Left lobe of liver (tissue), 2 donors: Measurements from ENCODE around the gene SCNN1A. TPM values are rescaled to one million over a fixed set of nuclear protein-coding genes. Genes with fewer than 3 reads are reported as not detected.

Experiments used
- ATAC-seq: fragments of 200-7000 bp; cut with Tn5 transposase; one replicate; pipeline ENCODE4 v1.9.1; 2020; ENCODE audit warnings: mild to moderate bottlenecking, moderate library complexity
- DNase-seq: peaks from one replicate; pipeline ENCODE4 v3.0.0-alpha.2; 2020; ENCODE audit warnings: low spot score
- total RNA-seq: library from RNA; stranded (reverse); gene quantifications from one replicate; pipeline ENCODE4 v1.2.1, GENCODE V29; 2021
- donor health status: DM: no; HTN: no; CAD: no; lungs with moderate emphysema.
- donor health status: DM: no; HTN: yes; CAD: no.

The SCNN1A gene
- total RNA-seq, 1 donor from 2014 or later = 6.8 TPM

DNA sequence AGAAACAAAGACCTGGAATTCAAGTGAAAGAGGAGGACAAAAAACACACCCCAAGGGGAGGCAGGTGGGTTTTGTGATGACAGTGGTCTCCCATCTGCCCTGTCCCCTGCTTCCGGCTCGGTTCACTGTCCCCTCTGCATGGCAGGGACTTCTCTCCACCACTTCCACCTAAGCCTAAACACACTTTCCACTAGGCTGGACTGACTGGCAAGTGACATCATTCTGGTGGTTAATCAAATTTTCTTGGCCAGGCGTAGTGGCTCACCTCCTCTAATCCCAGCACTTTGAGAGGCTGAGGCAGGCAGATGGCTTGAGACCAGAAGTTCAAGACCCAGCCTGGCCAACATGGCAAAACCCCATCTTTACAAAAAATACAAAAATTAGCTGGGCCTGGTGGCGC is 53.0 kb downstream of the SCNN1A start:
- DNase-seq = no peak
- peak; percentile 6 for ATAC-seq

DNA sequence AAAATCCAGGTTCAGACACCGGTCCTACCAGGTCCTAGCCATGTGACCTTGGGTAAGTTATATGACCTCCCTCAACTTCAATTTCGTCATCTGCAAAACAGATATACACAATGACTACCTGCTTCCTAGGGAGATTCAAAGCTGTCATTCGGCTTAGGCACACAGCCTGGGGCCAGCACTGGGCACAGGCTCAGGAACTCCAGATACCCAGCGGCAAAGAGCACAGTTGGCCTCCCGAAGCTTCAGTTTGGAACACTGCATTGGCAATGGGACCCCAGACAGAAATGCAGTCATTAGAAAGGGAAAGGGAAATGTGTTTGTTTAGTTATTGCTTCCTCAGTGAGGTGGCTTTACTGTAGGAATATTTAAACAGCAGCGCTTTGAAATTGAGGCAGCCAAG is 53.5 kb downstream of the SCNN1A start:
- ATAC-seq = peak; percentile 47
- DNase-seq = no peak

DNA sequence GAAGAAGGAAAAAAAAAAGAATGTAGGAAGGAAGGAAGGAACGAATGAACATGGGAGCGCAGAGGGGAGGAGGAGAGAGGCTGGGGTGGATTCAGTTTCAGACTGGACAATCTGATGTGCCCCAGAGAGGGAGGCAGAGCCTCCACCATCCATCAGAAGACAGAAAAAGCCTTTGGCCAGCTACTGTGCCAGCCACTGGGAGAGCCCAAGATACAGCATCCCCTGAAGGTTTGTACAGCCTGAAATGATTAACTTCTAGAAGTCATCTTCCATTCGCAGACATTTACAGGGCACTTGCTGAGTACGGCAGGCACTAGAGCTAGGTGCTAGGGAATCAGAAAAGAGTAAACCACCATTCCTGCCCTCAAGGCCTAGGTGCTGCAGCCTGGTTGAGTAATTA is 55.9 kb downstream of the SCNN1A start:
- no peak for ATAC-seq
- DNase-seq = no peak

DNA sequence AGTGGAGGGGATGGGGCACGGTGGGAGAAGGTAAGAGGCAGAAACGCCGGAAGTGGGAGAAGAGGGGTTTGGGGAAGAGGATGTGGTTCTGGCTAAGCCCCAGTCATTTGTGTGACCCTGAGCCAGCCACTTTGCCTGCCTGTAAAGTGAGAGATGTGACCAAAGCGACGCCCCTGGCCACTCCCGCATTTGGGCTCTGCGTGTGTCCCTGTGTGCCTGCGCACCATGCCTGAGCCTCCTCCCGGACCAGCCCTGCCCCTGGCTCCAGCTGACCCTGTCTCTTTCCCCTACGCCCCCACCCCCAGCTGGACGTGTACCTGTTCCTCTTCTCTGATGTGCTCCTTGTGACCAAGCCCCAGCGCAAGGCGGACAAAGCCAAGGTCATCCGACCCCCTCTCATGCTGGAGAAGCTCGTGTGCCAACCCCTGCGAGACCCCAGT is 56.9 kb downstream of the SCNN1A start:
- no peak for ATAC-seq
- DNase-seq = no peak

DNA sequence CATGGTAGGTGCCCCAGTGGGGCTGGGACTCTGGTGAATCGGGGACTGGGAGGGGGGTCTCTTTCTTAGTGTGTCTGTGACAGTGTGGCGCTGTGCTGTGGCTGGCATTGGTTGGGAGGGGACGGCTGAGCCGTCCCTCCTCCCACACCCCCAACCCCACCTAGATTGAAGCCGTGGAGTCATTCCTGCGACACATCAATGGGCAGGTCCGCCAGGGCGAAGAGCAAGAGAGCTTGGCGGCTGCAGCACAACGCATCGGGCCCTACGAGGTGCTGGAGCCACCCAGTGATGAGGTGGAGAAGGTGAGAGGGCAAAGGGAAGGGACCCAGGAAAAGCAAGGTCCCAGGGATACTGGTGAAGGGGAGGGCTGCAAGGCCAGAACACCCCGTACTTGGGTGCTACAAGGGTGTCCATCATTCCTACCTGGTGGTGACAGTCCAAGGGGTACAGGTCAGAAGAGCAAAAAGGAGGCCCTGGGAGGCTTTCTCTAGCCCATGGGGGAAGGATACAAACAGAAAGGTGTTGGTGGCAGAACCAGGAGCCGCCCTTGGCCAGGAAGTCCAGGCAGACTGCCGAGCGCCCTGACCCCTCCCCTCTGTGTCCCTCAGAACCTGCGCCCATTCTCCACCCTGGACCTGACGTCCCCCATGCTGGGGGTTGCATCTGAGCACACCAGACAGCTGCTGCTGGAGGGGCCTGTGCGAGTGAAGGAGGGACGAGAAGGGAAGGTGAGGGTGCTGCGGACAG is 57.5 kb downstream of the SCNN1A start:
- DNase-seq = no peak
- ATAC-seq = no peak

DNA sequence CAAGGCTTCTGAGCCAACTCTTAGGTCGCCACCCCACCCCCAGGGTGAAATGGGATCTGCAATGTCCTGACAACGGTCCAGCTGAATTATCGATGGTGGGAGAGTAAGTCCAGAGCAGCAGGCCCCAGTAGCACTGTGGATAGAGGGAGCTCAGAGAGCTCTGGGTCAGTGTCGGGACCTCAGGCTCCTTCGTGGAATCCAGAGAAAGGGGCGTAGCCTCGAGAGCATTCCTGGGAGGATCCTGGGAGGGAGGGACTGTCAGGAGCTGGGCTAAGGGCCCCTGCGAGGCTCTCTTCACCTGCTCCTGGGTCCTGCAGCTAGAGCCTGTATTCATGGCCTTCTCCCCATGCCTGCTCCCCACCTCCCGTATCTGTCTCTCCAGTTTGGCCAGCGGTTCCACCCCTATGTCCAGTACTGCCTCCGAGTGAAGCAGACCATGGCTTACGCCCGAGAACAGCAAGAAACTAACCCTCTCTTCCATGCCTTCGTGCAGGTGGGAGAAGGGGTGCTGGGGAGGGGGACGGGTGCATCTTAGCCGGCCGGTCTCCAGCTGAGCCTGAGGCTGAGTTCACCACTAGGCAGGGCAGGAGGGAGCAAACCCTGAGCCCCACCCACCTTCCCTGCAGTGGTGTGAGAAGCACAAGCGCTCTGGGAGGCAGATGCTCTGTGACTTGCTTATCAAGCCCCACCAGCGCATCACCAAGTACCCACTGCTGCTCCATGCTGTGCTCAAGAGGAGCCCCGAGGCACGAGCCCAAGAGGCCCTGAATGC is 58.3 kb downstream of the SCNN1A start:
- no peak for ATAC-seq
- DNase-seq = no peak

DNA sequence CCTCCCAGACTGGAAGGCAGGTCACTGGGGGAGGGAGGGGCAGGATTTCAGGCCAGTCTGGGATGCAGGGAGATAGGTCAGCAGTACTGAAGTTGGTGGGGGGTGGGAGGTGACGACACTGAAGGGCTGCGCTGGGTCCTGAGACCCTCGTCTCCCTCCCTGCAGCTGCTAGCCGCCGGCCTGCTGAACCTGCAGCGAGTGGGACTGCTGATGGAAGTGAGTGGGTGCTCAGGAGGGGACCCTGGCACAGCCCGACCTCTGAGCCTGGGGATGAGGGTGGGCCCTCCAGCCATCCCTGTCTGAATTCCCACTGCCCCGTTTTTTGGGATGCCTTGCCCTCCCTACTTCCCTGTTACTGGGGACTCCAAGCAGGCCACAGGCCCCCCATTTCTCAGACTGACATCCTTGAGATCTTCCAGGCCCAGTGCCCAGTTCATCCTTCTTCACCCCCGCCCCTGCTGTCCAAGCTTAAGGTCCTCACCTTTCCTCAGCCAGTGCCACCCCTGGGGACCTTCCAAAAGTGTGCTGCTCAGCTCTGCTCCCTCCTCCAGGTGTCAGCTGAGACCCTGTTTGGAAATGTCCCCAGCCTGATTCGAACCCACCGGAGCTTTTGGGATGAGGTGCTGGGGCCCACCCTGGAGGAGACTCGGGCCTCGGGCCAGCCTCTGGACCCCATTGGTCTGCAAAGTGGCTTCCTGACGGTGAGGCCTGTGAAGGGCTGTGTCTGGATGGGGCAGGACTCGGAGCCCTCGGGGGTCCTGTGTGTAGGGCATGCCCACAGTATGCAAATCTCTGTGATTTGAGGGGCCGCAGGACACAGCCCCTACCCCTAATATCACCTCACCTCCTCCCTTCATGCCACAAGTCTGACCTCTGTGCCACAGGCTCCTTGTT is 59.4 kb downstream of the SCNN1A start:
- ATAC-seq (no peak), DNase-seq (no peak)

DNA sequence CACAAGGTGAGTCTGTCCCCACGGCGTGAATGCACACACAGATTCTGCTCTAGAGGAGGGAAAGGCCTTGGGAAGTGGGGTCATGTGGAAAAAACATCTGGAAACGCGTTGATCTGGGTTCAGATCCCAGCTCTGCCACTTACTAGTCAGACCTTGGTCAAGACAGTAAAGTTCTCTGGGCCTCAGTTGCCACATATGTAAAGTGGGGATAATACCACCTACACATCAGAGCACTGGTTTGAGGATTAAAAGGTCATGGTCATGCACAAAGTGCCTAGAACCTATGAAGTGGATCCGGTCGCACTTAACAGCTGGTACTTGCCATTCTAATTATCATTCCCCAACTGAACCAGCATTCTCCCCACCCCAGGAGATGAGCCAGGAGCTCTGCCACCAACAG is 60.2 kb downstream of the SCNN1A start:
- ATAC-seq (no peak), DNase-seq (no peak)

DNA sequence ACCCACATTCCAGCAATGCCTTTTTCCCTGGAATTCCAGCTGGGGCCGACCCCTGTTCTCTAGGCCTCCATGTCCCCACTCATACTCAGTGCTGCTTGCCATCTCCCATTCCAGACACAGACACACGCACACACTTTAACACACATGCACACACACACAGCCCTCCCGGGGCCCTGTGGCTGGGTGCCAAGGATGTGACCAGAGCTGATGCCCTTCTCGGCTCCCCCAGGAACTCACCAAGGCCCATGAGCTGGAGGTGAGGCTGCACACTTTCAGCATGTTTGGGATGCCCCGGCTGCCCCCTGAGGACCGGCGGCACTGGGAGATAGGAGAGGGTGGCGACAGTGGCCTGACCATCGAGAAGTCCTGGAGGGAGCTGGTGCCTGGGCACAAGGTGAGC is 60.6 kb downstream of the SCNN1A start:
- DNase-seq = no peak
- no peak for ATAC-seq

DNA sequence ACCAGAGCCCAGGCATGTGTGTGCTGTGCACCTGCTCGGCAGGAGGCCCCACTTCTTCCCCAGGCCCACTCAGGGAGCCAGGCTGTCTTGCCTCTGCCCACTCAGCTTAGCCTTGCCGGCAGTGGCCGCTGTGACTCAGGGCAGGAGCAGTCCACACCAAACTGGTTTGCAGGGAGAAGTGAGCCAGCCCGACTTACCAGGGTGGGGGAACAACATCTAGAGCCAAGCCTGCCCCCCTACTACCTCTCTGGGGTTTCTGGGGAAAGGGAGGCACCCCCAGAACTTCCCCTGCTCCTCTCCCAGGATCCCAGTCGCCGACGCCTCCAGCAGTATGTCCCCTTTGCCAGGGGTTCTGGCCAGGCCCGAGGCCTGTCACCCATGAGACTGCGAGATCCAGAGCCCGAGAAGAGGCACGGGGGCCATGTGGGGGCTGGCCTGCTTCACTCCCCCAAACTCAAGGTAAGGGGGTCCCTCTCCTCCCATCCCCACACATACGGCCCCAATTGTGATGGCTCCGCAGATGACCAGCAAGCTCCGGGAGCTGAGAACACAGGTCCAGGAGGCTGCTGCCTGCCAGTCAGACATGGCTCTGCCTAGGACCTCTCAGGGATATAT is 61.9 kb downstream of the SCNN1A start:
- DNase-seq = no peak
- ATAC-seq = no peak

DNA sequence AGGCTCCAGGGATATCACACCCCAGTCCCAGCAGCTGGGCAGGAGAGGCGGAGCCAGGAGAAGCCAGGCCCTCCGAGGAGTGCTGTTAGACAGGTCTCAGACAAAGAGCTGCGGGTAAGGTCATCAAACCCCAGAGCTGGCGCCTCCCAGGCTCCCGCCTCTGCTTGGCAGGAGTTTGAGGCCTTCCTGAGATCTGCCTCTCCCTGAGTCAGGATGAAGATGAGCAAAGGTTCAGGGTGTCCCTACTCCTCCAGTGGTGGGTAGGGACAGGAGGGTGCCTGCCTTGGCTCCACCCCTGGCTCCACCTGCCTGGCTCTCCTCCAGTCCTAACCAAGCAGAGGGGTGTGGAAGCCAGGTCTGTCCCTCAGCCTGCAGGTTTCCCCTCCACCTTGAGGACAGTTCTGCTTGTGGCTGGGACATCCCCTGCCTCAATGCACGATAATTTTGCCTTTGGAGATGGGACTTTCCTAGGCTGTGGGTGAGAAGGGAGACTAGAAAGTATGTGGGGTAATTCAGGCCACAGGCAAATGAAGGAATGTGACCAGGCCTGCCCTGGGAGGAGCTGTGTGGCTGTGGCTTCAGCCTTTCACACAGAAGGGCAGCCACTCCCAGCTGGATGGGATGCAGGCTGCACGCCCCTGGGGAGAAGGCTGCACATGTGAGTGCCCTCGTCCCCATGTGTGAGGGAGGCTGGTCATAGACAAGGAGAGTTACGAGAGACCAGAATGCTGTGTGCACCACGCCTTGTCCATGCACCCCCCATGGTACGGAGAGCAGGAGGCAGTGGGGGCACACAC is 62.6 kb downstream of the SCNN1A start:
- peak; percentile 47 for ATAC-seq
- DNase-seq = no peak

DNA sequence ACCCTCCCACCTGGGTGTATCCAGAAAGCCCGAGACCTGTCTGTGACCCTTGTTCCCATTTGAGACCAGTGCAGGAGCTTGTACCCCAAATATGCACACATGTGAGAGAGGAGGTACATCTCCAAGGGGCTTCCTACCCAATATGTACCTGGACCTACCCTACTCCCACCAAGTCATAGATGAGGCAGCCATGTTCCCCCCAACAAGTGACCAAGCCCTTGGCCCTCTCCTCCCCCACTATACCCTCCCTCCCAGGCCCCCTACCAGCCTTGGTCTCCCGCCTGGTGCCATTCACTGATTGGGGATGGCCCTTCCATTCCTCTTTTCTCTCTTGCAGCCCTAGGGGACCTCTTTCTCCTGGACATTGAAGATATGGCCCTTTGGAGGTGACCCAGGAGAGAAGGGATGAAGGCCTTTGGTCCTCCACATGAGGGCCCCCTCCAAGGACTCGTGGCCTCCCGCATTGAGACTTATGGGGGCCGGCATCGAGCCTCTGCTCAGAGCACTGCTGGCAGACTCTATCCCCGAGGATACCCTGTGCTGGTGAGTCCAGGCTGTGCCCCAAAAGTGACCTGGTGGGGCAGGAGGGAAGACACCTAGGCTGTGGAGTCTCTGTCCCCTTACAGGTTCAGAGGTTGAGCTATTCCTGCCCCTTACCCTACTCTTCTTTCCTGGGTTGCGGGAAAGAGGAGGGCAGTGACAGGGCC is 63.4 kb downstream of the SCNN1A start:
- ATAC-seq (no peak), DNase-seq (no peak)

DNA sequence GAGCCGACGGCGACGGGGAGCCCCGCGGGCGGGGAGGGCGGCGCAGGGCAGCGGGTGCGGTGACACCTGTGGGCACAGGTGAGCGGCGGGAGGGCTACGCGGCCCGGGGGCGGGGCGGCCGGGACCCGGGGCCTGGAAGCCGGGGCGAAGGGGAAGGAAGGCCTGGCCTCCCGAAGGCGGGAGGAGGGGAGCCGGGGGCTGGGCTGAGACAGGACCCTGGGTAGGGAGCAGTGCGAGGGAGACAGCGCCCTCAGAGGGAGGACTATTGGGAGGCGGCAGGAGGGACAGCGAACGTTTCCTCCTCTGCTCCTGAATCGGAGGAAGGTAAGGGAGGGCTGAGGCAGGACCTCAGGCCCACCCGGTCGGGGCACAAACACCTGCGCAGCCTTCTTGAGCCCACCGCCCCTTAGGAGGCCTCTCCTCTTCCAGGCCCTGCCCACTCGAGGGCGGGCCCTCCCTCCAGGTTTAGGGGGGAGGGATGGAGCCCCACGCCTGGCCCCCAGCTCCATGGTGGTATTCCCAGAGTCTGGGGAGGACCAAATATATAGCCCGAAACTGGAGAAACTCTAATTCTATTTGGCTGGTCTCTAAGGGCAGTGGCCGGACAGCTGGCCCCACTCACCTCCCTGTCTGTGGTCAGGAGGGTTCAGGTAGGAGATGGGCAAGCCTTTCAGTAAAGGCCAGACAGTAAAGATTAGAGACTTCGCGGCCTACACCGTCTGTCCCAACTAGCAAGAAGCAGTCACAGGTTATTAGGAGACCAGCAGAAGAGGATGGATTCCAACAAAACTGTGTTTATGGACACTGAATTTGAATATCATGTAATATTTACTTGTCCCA is 64.4 kb downstream of the SCNN1A start:
- no peak for DNase-seq
- peak; percentile 5 for ATAC-seq

DNA sequence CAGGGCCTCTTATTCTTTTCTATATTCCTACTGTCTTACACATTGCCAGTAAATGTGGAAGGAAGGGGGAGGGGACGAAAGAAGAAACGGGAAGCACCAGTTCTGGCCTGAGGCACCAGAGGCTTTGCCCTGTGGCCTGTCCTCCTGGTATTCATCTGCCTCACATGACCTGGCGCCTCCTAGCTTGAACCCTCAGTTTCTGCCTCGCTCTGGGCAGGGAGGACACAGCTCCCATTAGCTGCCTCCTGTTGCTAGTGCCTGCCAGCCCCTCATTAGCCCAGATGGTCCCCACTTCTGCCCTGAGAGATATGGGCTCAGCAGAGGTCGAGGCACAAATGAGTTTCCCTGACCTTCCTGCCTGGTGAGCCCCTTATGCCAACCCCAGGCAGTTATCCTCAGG is 67.8 kb downstream of the SCNN1A start:
- DNase-seq (no peak), ATAC-seq (no peak)

DNA sequence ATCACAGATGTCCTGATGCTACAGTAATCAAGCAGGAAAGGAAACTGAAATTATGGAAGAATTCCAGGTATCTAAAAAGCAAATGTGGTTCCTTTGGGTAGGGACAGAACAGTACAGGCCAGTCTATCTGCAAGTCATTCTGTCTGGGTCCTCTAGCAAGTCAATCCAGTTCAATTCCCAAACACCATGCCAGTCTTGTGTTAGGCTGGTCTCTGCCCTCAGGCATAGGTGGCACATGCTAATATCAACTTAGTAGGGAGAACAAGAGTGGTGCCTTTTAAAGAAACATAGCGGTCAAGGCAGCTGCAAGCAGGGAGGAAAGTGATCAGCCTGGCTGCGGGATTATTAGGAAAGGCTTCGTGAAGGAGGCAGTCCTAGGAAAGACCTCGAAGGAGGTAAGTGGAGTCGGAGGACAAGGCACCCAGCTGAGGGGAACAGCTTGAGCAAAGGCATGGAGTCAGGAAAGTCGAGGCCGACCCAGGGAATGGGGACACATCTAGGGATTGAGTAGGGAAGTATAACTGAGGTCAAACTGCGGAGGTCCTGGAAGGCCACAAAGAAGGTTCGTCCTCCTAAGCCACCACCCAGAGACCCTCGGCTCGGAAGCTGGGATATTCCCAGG is 68.7 kb downstream of the SCNN1A start:
- DNase-seq (no peak), ATAC-seq (no peak)

DNA sequence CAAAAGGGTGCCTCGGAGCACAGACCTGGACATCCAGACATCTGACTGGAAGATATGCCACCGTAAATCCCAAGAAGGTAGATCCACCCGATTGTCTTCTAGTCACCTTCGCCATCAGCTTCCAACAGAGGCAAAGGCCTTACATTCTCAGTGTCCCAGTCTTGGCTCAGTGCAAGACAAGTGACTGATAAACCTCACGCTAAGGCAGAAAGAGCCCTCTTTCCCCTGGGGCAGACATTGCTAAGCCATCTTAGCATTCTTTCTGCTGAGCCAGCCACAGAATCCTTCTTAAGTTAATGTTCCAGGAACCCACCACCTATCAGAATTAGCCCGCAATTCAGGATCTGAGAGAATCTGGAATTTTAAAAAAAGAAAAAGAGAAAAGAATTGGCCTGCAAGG is 69.2 kb downstream of the SCNN1A start:
- ATAC-seq (no peak), DNase-seq (no peak)

DNA sequence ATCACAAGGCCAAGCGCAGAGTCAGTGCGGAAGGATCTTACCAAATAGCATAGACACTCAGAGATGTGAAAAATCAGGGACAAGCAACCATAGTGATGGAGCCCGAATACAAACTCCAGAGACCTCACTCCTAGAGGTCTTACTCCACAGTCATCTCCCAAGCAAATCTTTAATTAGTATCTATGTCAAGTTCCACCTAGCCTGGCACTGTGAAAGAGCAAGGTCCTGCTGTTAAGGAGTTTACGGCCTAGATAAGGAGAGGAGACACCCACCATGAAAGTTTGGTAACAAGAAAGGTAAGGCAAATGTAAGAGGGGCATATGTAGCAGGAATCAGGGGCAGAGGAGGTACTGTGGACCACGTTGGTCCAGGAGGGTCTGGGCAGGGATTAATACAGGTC is 72.3 kb downstream of the SCNN1A start:
- DNase-seq = no peak

DNA sequence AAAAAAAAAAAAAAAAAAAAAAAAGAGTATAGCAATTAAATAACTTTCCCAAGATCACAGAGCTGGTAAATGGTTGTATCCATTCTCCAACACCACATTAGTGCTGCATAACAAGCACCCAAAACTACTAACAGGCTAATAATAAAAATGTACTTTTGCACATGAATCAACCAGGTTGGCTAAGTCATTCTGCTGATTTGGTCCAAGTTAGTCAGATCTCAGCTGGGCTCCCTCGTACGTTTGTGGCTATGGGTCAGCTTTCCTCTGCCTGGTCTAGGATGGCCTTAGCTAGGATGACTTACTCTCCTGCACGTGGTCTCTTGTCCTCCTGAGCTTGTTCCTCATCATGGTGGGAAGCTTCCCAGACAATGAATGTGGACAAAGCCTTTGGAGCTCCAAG is 72.7 kb downstream of the SCNN1A start:
- no peak for ATAC-seq

More for the DNA sequence above, 72.3 kb downstream of the SCNN1A start:
- no peak for ATAC-seq

More for the DNA sequence above, 72.7 kb downstream of the SCNN1A start:
- no peak for DNase-seq
